IPS-NIHi7 (cell line): ENCODE measurements around the gene APEH.

Experiments
- DNase-seq: peaks from one replicate; pipeline ENCODE4 v3.0.0; 2012; ENCODE audit warnings: mixed read lengths; ENCODE audit errors: extremely low spot score

APEH gene

GRCh38 chr3:49713336-49714105 is 39.4 kb downstream of the APEH start:
- no peak for DNase-seq

GRCh38 chr3:49714728-49715550 is 40.8 kb downstream of the APEH start:
- no peak for DNase-seq

GRCh38 chr3:49715611-49716121 is 41.5 kb downstream of the APEH start:
- no peak for DNase-seq

GRCh38 chr3:49716169-49716568 is 42.0 kb downstream of the APEH start:
- DNase-seq = no peak

- DNase-seq = no peak
Observed at GRCh38 chr3:49716691-49717210, 42.6 kb downstream of the APEH start.

GRCh38 chr3:49717211-49717958 is 43.2 kb downstream of the APEH start:
- DNase-seq = no peak

GRCh38 chr3:49717959-49718857 is 44.1 kb downstream of the APEH start:
- DNase-seq = no peak

GRCh38 chr3:49718858-49719213 is 44.7 kb downstream of the APEH start:
- DNase-seq = no peak

- peak; percentile 98 for DNase-seq
Observed at GRCh38 chr3:49719214-49719884, 45.2 kb downstream of the APEH start, which contains the start of gene AMIGO3. Gene AMIGO3 (minus strand): TSS chr3:49719684. CDS start chr3:49719465, 219 bp downstream.

- no peak for DNase-seq
Observed at GRCh38 chr3:49720855-49721595, 46.9 kb downstream of the APEH start.

- DNase-seq = no peak
Observed at GRCh38 chr3:49721596-49721895, 47.4 kb downstream of the APEH start.

- no peak for DNase-seq
Observed at GRCh38 chr3:49721896-49722781, 48.0 kb downstream of the APEH start.

GRCh38 chr3:49722896-49723295 is 48.7 kb downstream of the APEH start:
- no peak for DNase-seq

- peak; percentile 42 for DNase-seq
Observed at GRCh38 chr3:49723296-49723627, 49.1 kb downstream of the APEH start.

GRCh38 chr3:49723628-49724551 is 49.7 kb downstream of the APEH start, which contains the start of gene GMPPB:
Gene GMPPB (minus strand): TSS chr3:49723951. CDS start chr3:49723726, 225 bp downstream.
- DNase-seq = peak; percentile 100

GRCh38 chr3:49724586-49724985 is 50.4 kb downstream of the APEH start:
- DNase-seq = no peak

GRCh38 chr3:49725906-49726681 is 51.9 kb downstream of the APEH start:
- no peak for DNase-seq
